ENCODE results near the gene CCL11. TPM values are rescaled to one million over a fixed set of nuclear protein-coding genes. Genes with fewer than 3 reads are reported as not detected.

The CCL11 gene
- total RNA-seq, 4 donors from 2014 or later: not detected

DNA sequence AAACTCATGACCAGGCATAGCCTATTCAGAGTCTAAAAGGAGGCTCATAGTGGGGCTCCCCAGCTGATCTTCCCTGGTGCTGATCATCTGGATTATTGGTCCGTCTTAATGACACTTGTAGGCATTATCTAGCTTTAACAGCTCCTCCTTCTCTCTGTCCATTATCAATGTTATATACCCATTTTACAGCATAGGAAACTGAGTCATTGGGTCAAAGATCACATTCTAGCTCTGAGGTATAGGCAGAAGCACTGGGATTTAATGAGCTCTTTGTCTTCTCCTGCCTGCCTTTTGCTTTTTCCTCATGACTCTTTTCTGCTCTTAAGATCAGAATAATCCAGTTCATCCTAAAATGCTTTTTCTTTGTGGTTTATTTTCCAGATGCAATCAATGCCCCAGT is 29.7 kb upstream of the CCL11 start:
- no peak for DNase-seq
- intact Hi-C loops (cut with DNase I): no loop called here
- no peaks in the 10 kb centered on the region for H3K27me3 ChIP-seq
- no peaks in the 10 kb centered on the region for H3K9me3 ChIP-seq
- 88 to 100% methylated on average over 1 of the region's 1 CpG for whole genome bisulfite sequencing, 2 donors
- peak overlapping the region in 1 of 3 donors; percentile 1 for H3K4me3 ChIP-seq (replicated peaks in 1 of 3)
- peaks cover 41 to 50% of the 10 kb centered on the region in 2 donors for H3K4me1 ChIP-seq
- no peaks in the 10 kb centered on the region for H3K36me3 ChIP-seq
- H3K27ac ChIP-seq: peak overlapping the region in 2 of 3 donors; percentile 76 to 92
- TF ChIP-seq POLR2A (IDR thresholded peaks at IDR 0.05) (no peak), CTCF (IDR thresholded peaks at IDR 0.05) (no peak)

DNA sequence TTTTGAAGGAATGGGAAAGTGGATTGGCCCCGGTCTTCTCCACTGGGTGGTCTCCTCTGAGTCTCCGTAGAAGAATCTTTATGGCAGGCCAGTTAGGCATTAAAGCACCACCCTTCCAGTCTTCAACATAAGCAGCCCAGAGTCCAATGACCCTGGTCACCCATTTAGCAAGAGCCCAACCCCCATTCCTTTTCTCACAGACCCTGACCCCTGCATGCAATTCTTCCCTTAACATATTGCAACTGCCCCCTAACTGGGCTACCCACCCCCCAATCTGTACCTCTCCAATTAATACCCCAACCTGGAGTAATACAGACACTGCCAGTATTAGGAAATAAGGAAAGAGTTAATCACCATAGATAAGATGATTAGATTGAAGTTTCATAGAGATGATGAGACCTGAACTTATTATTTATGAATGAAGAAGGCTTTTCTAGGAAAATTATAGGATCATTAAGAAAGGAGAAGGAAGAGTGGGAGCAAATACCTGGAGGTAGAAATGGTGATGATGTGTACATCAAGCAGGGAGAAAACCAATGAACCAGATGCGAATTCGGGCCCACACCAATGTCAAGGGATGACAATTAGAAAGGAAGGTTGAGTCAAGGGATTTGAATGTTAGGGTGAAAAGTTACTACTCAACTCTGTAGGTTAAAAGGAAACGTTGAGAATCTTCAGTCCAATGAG is 28.1 kb upstream of the CCL11 start:
- no peak for DNase-seq
- Histone ChIP-seq H3K27me3 (no peaks in the 10 kb centered on the region), H3K9me3 (no peaks in the 10 kb centered on the region), H3K4me3 (replicated peaks in 1 of 3) (no peak overlapping the region), H3K36me3 (no peaks in the 10 kb centered on the region), H3K27ac (no peak overlapping the region), H3K4me1 (peaks cover 27 to 34% of the 10 kb centered on the region in 2 donors)
- TF ChIP-seq POLR2A (IDR thresholded peaks at IDR 0.05): no peak
- TF ChIP-seq CTCF (IDR thresholded peaks at IDR 0.05): no peak
- intact Hi-C loops (cut with DNase I): no loop called here
- 88% methylated on average over 5 of the region's 5 CpGs for WGBS, 2 donors

GRCh38 chr17:34257986-34258326 is 27.6 kb upstream of the CCL11 start:
- 90 to 100% methylated on average over 1 of the region's 1 CpG for WGBS, 2 donors
- Histone ChIP-seq H3K27ac (no peak overlapping the region), H3K4me3 (replicated peaks in 1 of 3) (no peak overlapping the region), H3K36me3 (no peaks in the 10 kb centered on the region), H3K9me3 (no peaks in the 10 kb centered on the region), H3K27me3 (no peaks in the 10 kb centered on the region), H3K4me1 (peaks cover 22 to 29% of the 10 kb centered on the region in 2 donors)
- TF ChIP-seq POLR2A (IDR thresholded peaks at IDR 0.05) (no peak), CTCF (IDR thresholded peaks at IDR 0.05) (no peak)
- DNase-seq: no peak
- intact Hi-C loops (cut with DNase I): no loop called here

- intact Hi-C loops (cut with DNase I): no loop called here
- Histone ChIP-seq H3K27ac (no peak overlapping the region), H3K9me3 (no peaks in the 10 kb centered on the region), H3K27me3 (no peaks in the 10 kb centered on the region), H3K4me3 (replicated peaks in 1 of 3) (no peak overlapping the region), H3K36me3 (no peaks in the 10 kb centered on the region), H3K4me1 (peaks cover 10 to 17% of the 10 kb centered on the region in 2 donors)
- TF ChIP-seq CTCF (IDR thresholded peaks at IDR 0.05) (no peak), POLR2A (IDR thresholded peaks at IDR 0.05) (no peak)
- no peak for DNase-seq
Measured at GRCh38 chr17:34259146-34259545, 26.4 kb upstream of the CCL11 start.

GRCh38 chr17:34260861-34261260 is 24.7 kb upstream of the CCL11 start:
- Histone ChIP-seq H3K4me1 (peaks cover 0 to under 1% of the 10 kb centered on the region in 2 donors), H3K27me3 (no peaks in the 10 kb centered on the region), H3K9me3 (no peaks in the 10 kb centered on the region), H3K4me3 (replicated peaks in 1 of 3) (no peak overlapping the region), H3K27ac (no peak overlapping the region), H3K36me3 (no peaks in the 10 kb centered on the region)
- no peak for TF ChIP-seq CTCF (IDR thresholded peaks at IDR 0.05)
- no peak for TF ChIP-seq POLR2A (IDR thresholded peaks at IDR 0.05)
- DNase-seq: no peak
- 74 to 75% methylated on average over 4 of the region's 4 CpGs for WGBS, 2 donors
- intact Hi-C loops (cut with DNase I): no loop called here
